Upper lobe of left lung (tissue), 6 donors: ENCODE data around the gene DFFB. TPM values are rescaled to one million over a fixed set of nuclear protein-coding genes. Genes with fewer than 3 reads are reported as not detected.

Source experiments
- ATAC-seq, 2 donors: fragments of 200-7000 bp; cut with Tn5 transposase; one replicate each; pipeline ENCODE4 v1.9.1; 2022; ENCODE audit warnings: mild to moderate bottlenecking in 2 of 2, moderate library complexity in 2 of 2; ENCODE audit not compliant: low FRiP score in 2 of 2
- DNase-seq, 2 donors: peaks; one replicate each; pipeline ENCODE4 v3.0.0-alpha.2; 2019 to 2020
- H3K27ac ChIP-seq, 4 donors: fragments of 200-600 bp; sonication (generic); one replicate each; pipeline ENCODE4 v1.5.1; 2016 to 2019
- H3K27me3 ChIP-seq, 4 donors: fragments of 200-600 bp; sonication (generic); one replicate each; pipeline ENCODE4 v1.5.1; 2017 to 2019
- H3K36me3 ChIP-seq, 4 donors: fragments of 200-600 bp; sonication (generic); one replicate each; pipeline ENCODE4 v1.5.1; 2016 to 2019
- H3K4me1 ChIP-seq, 4 donors: fragments of 200-600 bp; sonication (generic); one replicate each; pipeline ENCODE4 v1.5.1; 2018 to 2019
- H3K4me3 ChIP-seq, 4 donors: fragments of 200-600 bp; sonication (generic); one replicate each; pipeline ENCODE4 v1.5.1; 2017 to 2019; ENCODE audit warnings: mild to moderate bottlenecking in 2 of 4, moderate library complexity in 1 of 4
- H3K9me3 ChIP-seq, 4 donors: fragments of 200-600 bp; sonication (generic); one replicate each; pipeline ENCODE4 v1.5.1; 2018 to 2019
- CTCF ChIP-seq, 6 experiments: fragments of 450-650 bp in 4 of 6; fragments of 200-600 bp in 2 of 6; sonication (generic) in 2 of 6; IDR thresholded peaks; one replicate each; pipeline ENCODE4 v1.5.1; 2016 to 2019; ENCODE audit warnings: antibody characterized with exemption in 6 of 6
- EP300 ChIP-seq, 4 donors: sonication (generic); formaldehyde crosslinking; IDR thresholded peaks; one replicate each; pipeline ENCODE4 v1.5.1; 2017; ENCODE audit warnings: antibody characterized with exemption in 4 of 4, control low read depth in 2 of 4
- POLR2A ChIP-seq, 4 donors: fragments of 450-650 bp; IDR thresholded peaks; one replicate each; pipeline ENCODE4 v1.5.1; 2016 to 2017; ENCODE audit warnings: antibody characterized with exemption in 4 of 4, mild to moderate bottlenecking in 2 of 4
- POLR2AphosphoS5 ChIP-seq, 2 donors: sonication (generic); formaldehyde crosslinking; IDR thresholded peaks; one replicate each; pipeline ENCODE4 v1.5.1; 2017; ENCODE audit warnings: antibody characterized with exemption in 2 of 2
- WGBS, 2 donors: methylation state at CpG; one replicate each; pipeline ENCODE4 v1.1.5; 2017 to 2018; 5-methylcytosine and 5-hydroxymethylcytosine counted together
- total RNA-seq, 6 donors: library from RNA; depleted of rRNA in 4 of 6; stranded (reverse); fragments of >200 nt in 4 of 6; gene quantifications; one replicate each; pipeline versions ENCODE4 v1.1.0 to v1.2.1, GENCODE V29; 2016 to 2021
- donor health status: DM: no; HTN: no; CAD: no; lungs with moderate emphysema.
- donor health status: DM: no; HTN: yes; CAD: no; lungs with severe emphysema.

DFFB gene
- total RNA-seq, 6 donors from 2014 or later = 7.1 to 16.8 (median 9.4) TPM

GRCh38 chr1:3900969-3901529 is 43.8 kb downstream of the DFFB start:
- H3K4me3 ChIP-seq = peak overlapping the region; percentile 86 to 99 (median 94)
- ATAC-seq = peak; percentile 95 to 96
- no peaks in the 10 kb centered on the region for H3K27me3 ChIP-seq
- H3K27ac ChIP-seq = peak overlapping the region; percentile 95 to 96 (median 96)
- DNase-seq = peak; percentile 98 to 100
- TF ChIP-seq POLR2AphosphoS5 (IDR thresholded peaks at IDR 0.05) (peak in 1 of 2 donors; percentile 71), CTCF (IDR thresholded peaks at IDR 0.05) (peak in 1 of 6 experiments; percentile 39), EP300 (IDR thresholded peaks at IDR 0.05) (no peak), POLR2A (IDR thresholded peaks at IDR 0.05) (peak in 1 of 4 donors; percentile 61)
- peaks cover 0 to 5% (median 2%) of the 10 kb centered on the region in 4 donors for H3K9me3 ChIP-seq
- 0 to 1% methylated on average over 5 to 24 of the region's 51 CpGs for WGBS, 2 donors
- H3K36me3 ChIP-seq = no peaks in the 10 kb centered on the region
- H3K4me1 ChIP-seq = peaks cover 10 to 23% (median 11%) of the 10 kb centered on the region in 4 donors

GRCh38 chr1:3902111-3902511 is 44.8 kb downstream of the DFFB start:
- no peaks in the 10 kb centered on the region for H3K36me3 ChIP-seq
- H3K27ac ChIP-seq = no peak overlapping the region
- H3K27me3 ChIP-seq = no peaks in the 10 kb centered on the region
- ATAC-seq (no peak), DNase-seq (peak in 1 of 2 donors; percentile 83)
- H3K4me1 ChIP-seq = peaks cover 10 to 18% (median 11%) of the 10 kb centered on the region in 4 donors
- TF ChIP-seq POLR2A (IDR thresholded peaks at IDR 0.05) (no peak), CTCF (IDR thresholded peaks at IDR 0.05) (no peak), EP300 (IDR thresholded peaks at IDR 0.05) (no peak), POLR2AphosphoS5 (IDR thresholded peaks at IDR 0.05) (no peak)
- 95 to 96% methylated on average over 15 of the region's 15 CpGs for WGBS, 2 donors
- H3K9me3 ChIP-seq = peaks cover 0 to 5% (median 2%) of the 10 kb centered on the region in 4 donors
- H3K4me3 ChIP-seq = no peak overlapping the region

- no peaks in the 10 kb centered on the region for H3K27me3 ChIP-seq
- no peak overlapping the region for H3K4me3 ChIP-seq
- DNase-seq (no peak), ATAC-seq (no peak)
- H3K4me1 ChIP-seq = peaks cover 10 to 18% (median 11%) of the 10 kb centered on the region in 4 donors
- H3K9me3 ChIP-seq = peaks cover 0 to 5% (median 2%) of the 10 kb centered on the region in 4 donors
- WGBS, 2 donors = 76 to 88% methylated on average over 10 of the region's 10 CpGs
- TF ChIP-seq EP300 (IDR thresholded peaks at IDR 0.05) = no peak
- no peak for TF ChIP-seq CTCF (IDR thresholded peaks at IDR 0.05)
- H3K36me3 ChIP-seq = no peaks in the 10 kb centered on the region
- no peak overlapping the region for H3K27ac ChIP-seq
These were observed 45.4 kb downstream of the DFFB start for GRCh38 chr1:3902571-3903091.

GRCh38 chr1:3903141-3904005 is 46.1 kb downstream of the DFFB start:
- H3K4me3 ChIP-seq = no peak overlapping the region

More at GRCh38 chr1:3903141-3904005, 46.1 kb downstream of the DFFB start:
- no peak overlapping the region for H3K27ac ChIP-seq
- no peaks in the 10 kb centered on the region for H3K27me3 ChIP-seq
- peaks cover 0 to 2% (median under 1%) of the 10 kb centered on the region in 4 donors for H3K9me3 ChIP-seq
- no peaks in the 10 kb centered on the region for H3K36me3 ChIP-seq
- H3K4me1 ChIP-seq = peaks cover 10 to 18% (median 11%) of the 10 kb centered on the region in 4 donors
- TF ChIP-seq CTCF (IDR thresholded peaks at IDR 0.05) (no peak), EP300 (IDR thresholded peaks at IDR 0.05) (no peak), POLR2A (IDR thresholded peaks at IDR 0.05) (no peak), POLR2AphosphoS5 (IDR thresholded peaks at IDR 0.05) (no peak)
- no peak for DNase-seq
- WGBS, 2 donors = 77 to 85% methylated on average over 15 to 16 of the region's 16 CpGs
- no peak for ATAC-seq
